Memory B cell (primary cell): ENCODE measurements around the gene CHD9NB.

Experiments
- ATAC-seq: fragments of 150-1000 bp; cut with Tn5 transposase; 2 replicates; pipeline ENCODE4 v1.10.0; 2021; ENCODE audit warnings: low read depth, mild to moderate bottlenecking, moderate library complexity
- DNase-seq, 2 donors: peaks; one replicate each; pipeline ENCODE4 v3.0.0; 2022; ENCODE audit warnings: low spot score in 2 of 2
- H3K27ac Mint-ChIP-seq: one replicate; pipeline ENCODE4 v1.8.0; 2022; ENCODE audit warnings: mild to moderate bottlenecking, moderate library complexity, mixed read lengths
- H3K27me3 Mint-ChIP-seq: one replicate; pipeline ENCODE4 v1.8.0; 2022; ENCODE audit warnings: mixed read lengths
- H3K36me3 Mint-ChIP-seq: one replicate; pipeline ENCODE4 v1.8.0; 2022; ENCODE audit warnings: mild to moderate bottlenecking, mixed read lengths
- H3K4me1 Mint-ChIP-seq: one replicate; pipeline ENCODE4 v1.8.0; 2022; ENCODE audit warnings: mixed read lengths
- H3K4me3 Mint-ChIP-seq: one replicate; pipeline ENCODE4 v1.8.0; 2022; ENCODE audit warnings: mild to moderate bottlenecking, moderate library complexity, mixed read lengths
- H3K9me3 Mint-ChIP-seq: one replicate; pipeline ENCODE4 v1.8.0; 2022; ENCODE audit warnings: mixed read lengths

CHD9NB gene

DNA sequence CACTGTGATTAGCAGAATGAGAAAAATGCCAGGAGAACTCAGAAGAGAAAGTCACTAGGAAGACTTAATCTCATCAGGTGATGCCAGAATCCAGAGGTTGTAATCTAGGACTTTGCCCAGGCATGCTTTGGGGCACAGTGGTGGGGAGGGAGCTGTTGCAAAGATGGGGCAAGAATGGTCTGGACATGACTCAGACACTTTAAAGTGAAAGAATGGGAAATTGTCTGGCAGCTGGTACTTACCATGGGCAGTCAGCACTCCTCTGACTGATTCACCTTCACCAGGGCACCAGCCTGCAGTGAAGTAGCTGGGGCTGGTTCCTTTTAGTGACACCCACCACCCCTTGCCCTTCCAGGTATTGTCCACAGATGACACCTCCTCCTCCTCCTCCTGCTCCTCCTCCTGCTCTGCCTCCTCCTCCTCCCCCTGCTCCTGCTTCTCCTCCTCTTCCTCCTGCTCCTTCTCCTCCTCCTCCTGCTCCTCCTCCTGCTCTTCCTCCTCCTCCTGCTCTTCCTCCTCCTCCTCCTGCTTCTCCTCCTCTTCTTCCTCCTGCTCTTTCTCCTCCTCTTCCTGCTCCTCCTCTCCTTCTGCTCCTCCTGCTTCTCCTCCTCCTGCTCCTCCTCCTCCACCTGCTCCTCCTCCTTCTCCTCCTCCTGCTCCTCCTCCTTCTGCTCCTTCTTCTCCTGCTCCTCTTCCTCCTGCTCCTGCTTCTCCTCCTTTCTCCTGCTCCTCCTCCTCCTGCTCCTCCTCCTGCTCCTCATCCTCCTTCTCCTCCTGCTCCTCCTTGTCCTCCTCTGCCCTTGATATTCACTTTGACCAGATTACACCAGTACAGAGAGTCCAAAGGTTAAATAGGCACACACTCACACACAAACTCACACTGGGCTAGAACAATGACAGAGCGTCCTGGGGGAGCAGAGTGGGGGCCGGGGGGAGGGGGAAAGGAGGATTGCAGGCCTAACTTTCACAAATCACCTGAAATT lies at the start of gene CHD9NB:
Gene CHD9NB, minus strand, starts transcription at position 379 of the 983 bp plus-strand sequence. CDS start 8,739 bp downstream, outside the sequence.
- no peaks in the 10 kb centered on the region for H3K27me3 Mint-ChIP-seq
- no peak for ATAC-seq

DNA sequence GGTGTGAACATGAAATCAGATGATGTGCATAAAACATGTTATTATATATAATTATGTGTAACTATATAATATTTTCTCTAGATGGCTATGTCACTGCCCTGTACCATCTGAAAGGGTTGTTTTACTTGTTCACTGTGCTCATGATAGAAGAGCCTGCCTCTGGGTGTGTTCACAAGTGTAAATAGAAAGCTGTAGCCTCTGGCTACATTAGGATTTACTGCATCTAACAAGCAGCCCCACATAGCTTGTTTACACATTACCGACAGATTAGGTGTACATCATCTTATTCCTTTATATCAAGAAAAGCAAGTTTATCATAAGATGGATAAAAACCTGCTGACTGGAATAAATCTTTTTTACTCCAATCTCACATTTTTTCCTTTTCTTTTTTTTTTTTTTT lies 48.2 kb upstream of the CHD9NB start:
- H3K4me1 Mint-ChIP-seq, result peaks cover 29% of the 10 kb centered on the region
- ATAC-seq, result no peak

More for the DNA sequence above, at the start of gene CHD9NB:
- Mint-ChIP-seq H3K36me3 (no peaks in the 10 kb centered on the region), H3K27ac (no peak within 1 kb of the TSS), H3K4me1 (peaks cover 15% of the 10 kb centered on the region), H3K4me3 (no peak within 1 kb of the TSS), H3K9me3 (no peaks in the 10 kb centered on the region)
- DNase-seq, result no peak

DNA sequence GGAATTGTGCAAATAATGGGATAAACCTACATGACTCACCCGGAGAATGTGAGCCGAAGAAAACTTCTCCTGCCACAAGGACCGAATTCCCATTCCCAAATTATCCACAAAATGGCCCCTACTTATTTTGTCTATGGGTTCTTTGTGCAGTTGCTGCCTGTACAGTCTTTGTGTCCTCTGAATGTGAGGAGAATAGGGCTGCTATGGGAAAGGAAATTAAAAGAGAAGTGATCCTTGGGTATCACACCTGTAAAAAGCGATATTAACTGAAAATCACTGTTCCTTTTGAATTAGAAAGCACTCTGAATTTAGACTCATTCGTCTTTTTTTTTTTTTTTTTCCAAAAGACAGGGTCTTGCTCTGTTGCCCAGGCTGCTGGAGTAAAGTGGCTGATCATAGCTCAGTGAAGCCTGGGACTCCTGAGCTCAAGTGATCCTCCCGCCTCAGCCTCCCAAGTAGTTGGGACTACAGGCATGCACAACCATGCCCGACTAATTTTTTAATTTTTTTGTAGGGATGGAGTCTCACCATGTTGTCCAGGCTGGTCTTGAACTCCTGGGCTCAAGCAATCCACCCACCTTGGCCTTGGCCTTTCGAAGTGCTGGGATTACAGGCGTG lies 47.5 kb upstream of the CHD9NB start:
- H3K27ac Mint-ChIP-seq, result peak overlapping the region; percentile 94

More for the DNA sequence above, 48.2 kb upstream of the CHD9NB start:
- no peaks in the 10 kb centered on the region for H3K9me3 Mint-ChIP-seq
- peak overlapping the region; percentile 85 for H3K4me3 Mint-ChIP-seq
- H3K36me3 Mint-ChIP-seq, result peaks cover 1% of the 10 kb centered on the region
- H3K27ac Mint-ChIP-seq, result peak overlapping the region; percentile 94
- no peak for DNase-seq
- H3K27me3 Mint-ChIP-seq, result no peaks in the 10 kb centered on the region

DNA sequence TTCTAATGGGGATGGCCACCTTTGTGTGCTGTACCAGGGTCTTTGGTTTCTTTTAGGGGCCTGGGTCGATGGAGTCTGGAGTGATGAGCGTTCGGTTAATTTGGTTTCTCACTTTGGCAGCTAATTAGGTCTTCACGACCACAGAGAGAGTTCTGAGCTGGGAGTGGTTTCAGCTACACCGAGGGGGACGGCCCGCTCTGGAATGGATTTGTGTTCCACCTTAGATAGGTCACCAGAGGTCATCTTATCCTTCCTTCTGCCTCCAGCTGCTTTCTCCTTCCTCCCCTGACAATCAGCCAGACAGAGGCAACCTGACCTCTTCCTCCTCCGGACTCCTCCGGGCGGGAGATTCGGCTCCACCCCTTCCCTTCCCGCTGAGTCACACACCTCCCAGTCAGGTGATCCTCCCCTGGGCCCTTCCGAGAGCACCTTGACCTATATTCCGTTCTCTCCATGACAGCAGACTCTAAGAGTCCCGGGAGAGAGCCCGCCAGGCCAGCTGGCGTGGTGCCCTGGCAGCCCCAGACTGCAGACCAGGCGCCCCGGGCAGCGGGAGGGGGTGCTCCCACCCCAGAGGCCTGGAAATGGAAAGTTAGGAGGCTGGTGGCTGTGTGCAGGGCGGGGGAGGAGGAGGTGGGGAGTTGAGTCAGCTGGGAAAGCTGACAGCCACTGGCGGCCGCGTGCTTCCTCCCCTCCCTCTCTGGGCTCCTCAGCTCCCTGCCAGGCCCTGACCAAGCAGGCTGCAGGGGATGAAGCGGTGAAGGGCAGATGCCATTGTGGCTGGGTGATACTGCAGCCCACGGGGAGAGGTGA lies 46.8 kb upstream of the CHD9NB start:
- peaks cover 1% of the 10 kb centered on the region for H3K36me3 Mint-ChIP-seq
- no peaks in the 10 kb centered on the region for H3K9me3 Mint-ChIP-seq
- peak overlapping the region; percentile 85 for H3K4me3 Mint-ChIP-seq
- peak; percentile 42 for ATAC-seq
- H3K4me1 Mint-ChIP-seq, result peaks cover 32% of the 10 kb centered on the region
- no peaks in the 10 kb centered on the region for H3K27me3 Mint-ChIP-seq
- peak overlapping the region; percentile 94 for H3K27ac Mint-ChIP-seq
- peak; percentile 22 to 42 for DNase-seq

More for the DNA sequence above, 47.5 kb upstream of the CHD9NB start:
- DNase-seq, result no peak
- peaks cover 1% of the 10 kb centered on the region for H3K36me3 Mint-ChIP-seq
- H3K27me3 Mint-ChIP-seq, result no peaks in the 10 kb centered on the region
- H3K9me3 Mint-ChIP-seq, result no peaks in the 10 kb centered on the region
- H3K4me1 Mint-ChIP-seq, result peaks cover 29% of the 10 kb centered on the region
- peak overlapping the region; percentile 85 for H3K4me3 Mint-ChIP-seq
- no peak for ATAC-seq

DNA sequence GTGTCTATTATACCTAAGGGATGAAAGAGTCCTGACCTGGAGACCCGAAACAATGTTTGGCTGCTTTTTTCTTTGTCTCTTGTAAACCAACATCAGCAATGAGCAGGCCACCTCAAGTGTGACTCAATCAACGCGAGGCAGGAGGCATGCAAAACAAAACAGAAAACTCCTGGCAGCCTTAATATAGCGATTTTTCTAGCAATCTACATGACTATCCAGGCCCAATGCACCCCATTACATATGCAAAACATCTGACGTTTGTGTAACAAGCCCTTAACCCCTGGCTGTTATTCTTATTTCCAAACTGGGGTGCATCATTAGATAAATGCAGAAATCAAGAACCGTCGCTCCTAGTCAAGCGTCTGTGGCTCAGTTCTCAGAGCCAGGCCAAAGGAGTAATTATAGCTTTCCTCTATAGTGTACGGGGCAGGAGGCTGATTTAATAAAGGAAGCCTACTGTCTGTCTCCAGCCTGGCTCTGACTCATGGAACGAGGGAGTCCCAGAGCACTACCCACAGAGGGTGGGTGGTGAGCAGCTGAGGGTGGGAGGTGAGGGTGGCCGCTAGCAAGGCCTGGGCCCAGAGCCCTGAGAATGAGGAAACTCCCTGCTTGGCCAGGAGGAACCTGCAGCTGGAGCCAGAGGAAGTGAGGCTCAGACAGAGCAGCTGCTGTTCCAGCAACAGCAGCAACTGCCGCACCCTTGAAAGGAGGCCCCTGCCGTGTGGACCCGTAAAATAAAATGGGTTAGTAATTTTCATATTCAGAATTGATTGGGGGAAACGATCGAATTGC lies 46.0 kb upstream of the CHD9NB start:
- peaks cover 40% of the 10 kb centered on the region for H3K4me1 Mint-ChIP-seq
- peak; percentile 51 to 63 for DNase-seq

DNA sequence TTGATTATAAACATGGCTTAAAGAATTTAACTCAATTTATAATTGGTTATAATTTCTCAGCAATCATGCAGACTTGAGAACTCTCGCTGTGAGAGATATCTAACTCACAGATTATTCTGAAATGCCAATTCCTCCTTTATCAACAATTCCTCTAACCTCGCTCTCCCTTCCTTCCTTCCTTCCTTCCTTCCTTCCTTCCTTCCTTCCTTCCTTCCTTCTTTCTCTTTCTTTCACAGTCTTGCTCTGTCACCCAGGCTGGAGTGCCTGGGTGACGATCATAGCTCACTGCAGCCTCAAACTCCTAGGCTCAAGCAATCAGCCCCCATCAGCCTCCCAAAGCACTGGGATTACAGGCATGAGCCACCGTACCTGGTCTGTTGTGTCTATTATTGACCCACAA lies 44.5 kb upstream of the CHD9NB start:
- no peak overlapping the region for H3K4me3 Mint-ChIP-seq

More for the DNA sequence above, 46.0 kb upstream of the CHD9NB start:
- Mint-ChIP-seq H3K27me3 (no peaks in the 10 kb centered on the region), H3K4me3 (peak overlapping the region; percentile 85), H3K9me3 (no peaks in the 10 kb centered on the region), H3K27ac (peak overlapping the region; percentile 94), H3K36me3 (peaks cover 1% of the 10 kb centered on the region)
- peak; percentile 80 for ATAC-seq

DNA sequence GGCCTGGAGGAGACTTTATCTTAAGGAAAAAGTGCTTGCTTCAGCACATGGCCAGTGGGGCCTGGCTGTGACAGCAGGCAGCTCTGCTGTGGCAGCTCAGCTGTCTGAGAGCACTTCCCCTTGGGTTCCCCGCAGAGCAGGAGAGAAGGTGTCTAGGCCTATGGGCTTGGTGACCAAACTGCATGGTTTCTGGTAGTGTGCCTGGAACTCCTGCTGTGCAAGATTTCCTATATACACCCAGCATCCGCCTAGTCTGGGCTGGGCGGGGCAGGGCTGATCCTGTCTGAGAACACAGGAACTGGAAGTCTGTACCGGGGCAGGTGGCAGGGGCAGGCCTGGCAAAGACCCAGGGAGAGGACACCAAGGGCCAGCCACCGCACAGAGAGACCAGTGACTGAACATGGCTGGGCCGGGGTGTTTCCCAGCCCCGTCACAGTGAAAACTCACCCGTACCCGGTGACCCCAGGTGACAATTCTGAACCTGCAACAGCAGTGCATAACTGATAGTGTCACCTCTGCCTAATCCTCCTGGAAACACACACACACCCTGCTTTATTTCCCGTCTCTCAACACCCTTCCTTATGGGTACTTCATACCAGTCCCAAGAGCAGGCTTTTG lies 41.4 kb upstream of the CHD9NB start:
- ATAC-seq, result peak; percentile 53

More for the DNA sequence above, 44.5 kb upstream of the CHD9NB start:
- Mint-ChIP-seq H3K4me1 (peaks cover 54% of the 10 kb centered on the region), H3K36me3 (peaks cover 1% of the 10 kb centered on the region), H3K27ac (peak overlapping the region; percentile 94), H3K9me3 (no peaks in the 10 kb centered on the region), H3K27me3 (no peaks in the 10 kb centered on the region)
- no peak for ATAC-seq
- DNase-seq, result no peak

DNA sequence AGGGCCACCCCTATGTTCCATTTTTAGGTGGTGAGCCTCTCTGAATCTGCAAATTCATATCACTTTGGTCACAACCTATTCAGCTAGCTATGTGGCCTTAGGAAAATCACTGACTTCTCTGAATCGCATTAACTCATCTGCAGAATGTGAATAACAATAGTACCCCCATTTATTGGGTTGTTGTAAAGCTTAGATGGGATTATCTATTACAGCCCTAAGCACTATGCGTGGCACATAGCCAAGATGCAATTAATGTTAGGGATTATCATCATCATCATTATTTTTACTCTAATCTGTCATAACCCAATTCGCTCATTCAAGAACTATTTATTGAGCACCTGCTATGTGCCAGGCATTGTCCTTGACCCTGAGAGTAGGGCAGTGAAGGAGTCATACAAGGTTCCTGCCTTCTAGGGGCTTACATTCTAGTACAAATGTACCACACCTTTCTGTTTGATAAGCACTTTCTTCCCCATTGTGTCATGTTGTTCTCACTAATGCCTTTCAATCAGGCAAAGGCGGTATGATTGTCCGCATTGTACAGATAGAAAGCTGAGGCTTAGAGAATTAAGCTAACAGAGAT lies 40.6 kb upstream of the CHD9NB start:
- no peaks in the 10 kb centered on the region for H3K9me3 Mint-ChIP-seq
- no peaks in the 10 kb centered on the region for H3K27me3 Mint-ChIP-seq
- DNase-seq (no peak), ATAC-seq (no peak)
- H3K4me3 Mint-ChIP-seq, result no peak overlapping the region
- peaks cover 55% of the 10 kb centered on the region for H3K4me1 Mint-ChIP-seq
- H3K27ac Mint-ChIP-seq, result peak overlapping the region; percentile 85
- H3K36me3 Mint-ChIP-seq, result peaks cover 1% of the 10 kb centered on the region

More for the DNA sequence above, 41.4 kb upstream of the CHD9NB start:
- Mint-ChIP-seq H3K27ac (peak overlapping the region; percentile 85), H3K9me3 (no peaks in the 10 kb centered on the region), H3K4me1 (peaks cover 61% of the 10 kb centered on the region), H3K27me3 (no peaks in the 10 kb centered on the region), H3K4me3 (no peak overlapping the region), H3K36me3 (peaks cover 1% of the 10 kb centered on the region)
- peak; percentile 18 to 43 for DNase-seq

DNA sequence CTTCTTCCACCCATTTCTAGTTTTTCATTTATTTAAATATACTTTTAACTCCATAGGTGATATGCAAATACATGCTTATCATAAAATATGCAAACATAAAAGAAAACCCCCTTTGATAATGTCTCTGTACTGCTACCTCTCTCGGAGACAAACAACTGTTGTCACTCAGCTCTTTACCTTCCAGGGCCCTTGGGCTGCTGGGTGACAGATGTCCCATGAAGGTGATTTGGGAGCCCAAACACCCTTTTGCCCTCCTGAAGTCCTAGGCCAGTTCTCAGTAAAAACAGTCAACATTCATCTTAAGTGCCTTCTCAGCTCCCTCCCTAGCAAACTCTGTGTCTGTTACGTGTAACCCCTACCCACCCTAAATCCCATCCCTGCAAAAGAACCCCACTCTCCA lies 39.6 kb upstream of the CHD9NB start:
- Mint-ChIP-seq H3K9me3 (no peaks in the 10 kb centered on the region), H3K4me1 (peaks cover 53% of the 10 kb centered on the region), H3K27ac (peak overlapping the region; percentile 83), H3K36me3 (peaks cover 1% of the 10 kb centered on the region), H3K4me3 (peak overlapping the region; percentile 28), H3K27me3 (no peaks in the 10 kb centered on the region)
- ATAC-seq (no peak), DNase-seq (no peak)

DNA sequence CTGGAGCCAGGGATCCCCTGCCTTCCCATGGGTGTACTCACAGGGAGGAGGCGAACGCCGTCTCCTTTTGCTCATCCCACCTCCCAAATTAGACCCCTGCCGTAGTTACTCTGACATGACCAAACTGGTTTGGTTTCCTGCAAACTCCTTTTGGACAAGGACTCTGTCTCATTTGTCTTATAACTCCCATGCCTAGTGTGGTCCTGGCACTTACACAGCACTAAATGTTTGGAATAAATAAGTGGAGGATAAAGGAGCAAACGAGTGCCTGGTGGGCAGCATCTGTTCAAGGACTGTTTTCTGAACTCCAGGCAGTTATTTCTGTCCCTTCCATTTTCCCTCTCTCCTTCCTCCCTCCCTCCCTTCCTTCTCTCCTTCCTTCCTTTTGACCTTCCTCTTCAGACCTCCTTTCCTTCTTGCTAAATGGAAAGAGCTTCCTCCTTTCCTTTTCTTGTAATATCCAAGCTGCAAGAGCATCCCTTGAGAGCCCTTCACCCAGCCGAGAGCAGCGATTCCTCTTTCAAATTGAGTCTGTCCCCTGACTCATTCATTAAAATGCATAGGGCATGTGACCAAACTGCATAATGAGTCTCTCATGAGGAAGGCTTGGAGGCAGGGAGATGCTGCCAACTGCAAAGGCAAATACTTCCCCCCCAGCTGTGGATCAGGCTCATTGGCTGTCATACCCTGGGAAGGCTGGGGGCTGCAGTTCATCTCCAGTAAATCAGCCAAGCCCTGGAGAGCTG lies 38.9 kb upstream of the CHD9NB start:
- DNase-seq (peak in 1 of 2 donors; percentile 16), ATAC-seq (peak; percentile 56)
- H3K36me3 Mint-ChIP-seq, result no peaks in the 10 kb centered on the region
- H3K4me3 Mint-ChIP-seq, result peak overlapping the region; percentile 80
- H3K27me3 Mint-ChIP-seq, result no peaks in the 10 kb centered on the region
- peaks cover 54% of the 10 kb centered on the region for H3K4me1 Mint-ChIP-seq
- H3K27ac Mint-ChIP-seq, result peak overlapping the region; percentile 83
- no peaks in the 10 kb centered on the region for H3K9me3 Mint-ChIP-seq

DNA sequence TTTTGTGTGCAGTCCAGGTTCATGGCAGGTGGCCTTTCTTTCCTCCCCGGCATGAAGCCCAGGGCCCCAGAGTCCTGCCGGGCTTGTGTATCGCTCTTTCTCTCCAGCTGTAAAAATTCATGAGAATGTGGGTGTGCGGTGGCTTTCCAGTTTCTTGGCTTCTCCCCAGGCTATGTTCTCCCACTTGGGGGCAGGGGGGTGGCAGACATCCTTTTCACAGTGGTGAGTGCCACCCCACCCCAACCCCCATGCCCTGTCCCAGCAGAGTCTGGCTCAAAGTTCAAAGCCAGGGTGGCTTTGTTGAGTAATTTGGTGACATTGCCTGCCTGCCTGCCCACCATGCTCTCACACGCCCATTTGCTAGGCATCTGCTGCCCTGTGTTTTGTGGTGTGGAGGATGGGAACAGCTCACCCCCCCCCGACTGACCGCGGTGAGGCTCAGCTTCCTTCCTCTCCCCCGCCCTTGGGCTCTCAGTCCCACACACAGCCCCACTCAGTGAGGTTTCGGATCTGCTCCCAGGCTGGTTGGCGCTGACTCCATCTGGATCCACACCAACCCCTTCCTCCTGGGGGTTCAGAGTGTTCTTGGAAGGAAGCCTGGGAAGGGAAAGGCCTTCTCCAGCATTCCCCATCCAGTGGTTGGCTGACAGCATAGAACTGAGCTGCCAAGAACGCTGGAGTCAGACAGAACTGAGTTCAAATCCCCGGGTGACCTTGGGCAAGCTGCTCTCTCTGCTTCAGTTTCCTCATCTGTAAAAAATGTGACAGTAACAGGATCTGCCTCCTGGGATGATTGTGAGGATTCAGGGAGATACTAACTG lies 38.1 kb upstream of the CHD9NB start:
- no peaks in the 10 kb centered on the region for H3K9me3 Mint-ChIP-seq
- no peak for DNase-seq
- H3K36me3 Mint-ChIP-seq, result no peaks in the 10 kb centered on the region
- peak overlapping the region; percentile 83 for H3K27ac Mint-ChIP-seq
- H3K27me3 Mint-ChIP-seq, result no peaks in the 10 kb centered on the region
- H3K4me3 Mint-ChIP-seq, result peak overlapping the region; percentile 79
- peaks cover 55% of the 10 kb centered on the region for H3K4me1 Mint-ChIP-seq
- peak; percentile 57 for ATAC-seq
